ENCODE measurements around the gene HOXD8.

HOXD8 gene

DNA sequence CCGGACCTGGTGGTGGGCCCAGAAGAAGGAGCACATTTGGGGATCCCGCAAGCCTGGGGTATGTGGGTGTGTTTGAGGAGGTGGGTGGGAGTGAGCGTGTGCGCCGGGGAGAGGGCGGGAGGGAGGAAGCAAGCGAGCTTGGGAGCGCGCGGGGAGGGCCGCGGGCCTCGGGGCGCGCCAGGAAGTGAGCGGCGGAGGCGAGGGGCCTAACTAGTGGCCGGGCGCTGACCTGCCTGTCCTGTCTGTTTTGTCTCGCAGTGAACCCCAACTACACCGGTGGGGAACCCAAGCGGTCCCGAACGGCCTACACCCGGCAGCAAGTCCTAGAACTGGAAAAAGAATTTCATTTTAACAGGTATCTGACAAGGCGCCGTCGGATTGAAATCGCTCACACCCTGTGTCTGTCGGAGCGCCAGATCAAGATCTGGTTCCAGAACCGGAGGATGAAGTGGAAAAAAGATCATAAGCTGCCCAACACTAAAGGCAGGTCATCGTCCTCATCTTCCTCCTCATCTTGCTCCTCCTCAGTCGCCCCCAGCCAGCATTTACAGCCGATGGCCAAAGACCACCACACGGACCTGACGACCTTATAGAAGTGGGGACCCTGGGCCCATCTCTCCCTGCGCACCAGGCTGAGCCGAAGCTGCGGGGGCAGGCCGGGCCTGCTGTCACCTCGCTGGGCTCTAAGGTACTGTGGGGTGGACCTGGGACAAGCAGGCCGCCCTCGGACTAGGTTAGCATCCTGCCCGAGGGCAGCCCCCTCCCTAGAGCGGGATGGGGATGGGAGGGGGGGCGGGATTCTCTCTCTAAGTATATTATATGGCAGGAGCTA, 23.1 kb downstream of the HOXD8 start:
- Histone ChIP-seq H3K4me1 (ENCODE audit: control insufficient read depth, insufficient read depth, low read length, poor library complexity, severe bottlenecking) (no peaks in the 10 kb centered on the region), H3K36me3 (ENCODE audit: control insufficient read depth, insufficient read depth, low read length) (no peaks in the 10 kb centered on the region), H3K9me3 (ENCODE audit: control insufficient read depth, low read length) (no peaks in the 10 kb centered on the region), H3K27ac (ENCODE audit: low read depth, low read length, severe bottlenecking) (no peak overlapping the region), H3K4me3 (ENCODE audit: extremely low read depth, insufficient read depth, low read length, poor library complexity, severe bottlenecking) (no peak overlapping the region)
- WGBS, 2 experiments (ENCODE audit: insufficient coverage in 2 of 2): 4 to 7% methylated on average over 28 to 29 of the region's 48 CpGs

DNA sequence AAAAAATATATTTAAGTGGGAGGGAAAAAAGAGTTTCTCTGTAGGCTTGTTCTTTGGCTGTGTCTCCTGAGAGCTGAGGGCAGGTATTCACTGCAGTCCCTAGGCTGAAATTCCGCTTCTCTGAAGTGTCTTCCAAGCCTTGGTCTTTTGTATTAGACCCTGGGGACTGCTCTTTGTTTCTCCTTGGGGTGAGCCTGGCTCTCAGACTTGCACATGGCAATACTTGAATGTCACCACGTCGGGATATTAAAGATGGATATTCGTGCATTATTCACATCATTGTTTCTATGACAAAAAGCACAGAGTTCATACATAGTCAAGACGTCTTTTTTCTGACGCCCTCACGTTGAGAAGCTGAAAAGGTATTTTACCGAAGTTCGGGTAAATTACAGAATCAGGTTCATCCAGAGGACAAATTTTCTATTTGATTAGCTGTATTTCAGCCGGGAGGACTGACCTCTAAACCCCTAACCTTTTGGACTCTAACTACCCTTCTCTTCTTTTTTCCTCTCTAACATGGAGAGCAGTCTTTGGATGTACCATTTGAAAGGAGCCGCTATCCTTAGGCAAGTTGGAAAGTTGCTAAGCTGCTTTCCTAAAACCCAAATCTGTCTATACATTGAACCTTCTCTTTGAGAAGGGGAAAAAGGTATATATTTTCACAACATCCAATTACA, 25.2 kb downstream of the HOXD8 start:
- WGBS, 2 experiments (ENCODE audit: insufficient coverage in 2 of 2): 6 to 8% methylated on average over 7 to 8 of the region's 11 CpGs
- Histone ChIP-seq H3K4me1 (ENCODE audit: control insufficient read depth, insufficient read depth, low read length, poor library complexity, severe bottlenecking) (no peaks in the 10 kb centered on the region), H3K27ac (ENCODE audit: low read depth, low read length, severe bottlenecking) (no peak overlapping the region), H3K36me3 (ENCODE audit: control insufficient read depth, insufficient read depth, low read length) (no peaks in the 10 kb centered on the region), H3K9me3 (ENCODE audit: control insufficient read depth, low read length) (no peaks in the 10 kb centered on the region), H3K4me3 (ENCODE audit: extremely low read depth, insufficient read depth, low read length, poor library complexity, severe bottlenecking) (no peak overlapping the region)

DNA sequence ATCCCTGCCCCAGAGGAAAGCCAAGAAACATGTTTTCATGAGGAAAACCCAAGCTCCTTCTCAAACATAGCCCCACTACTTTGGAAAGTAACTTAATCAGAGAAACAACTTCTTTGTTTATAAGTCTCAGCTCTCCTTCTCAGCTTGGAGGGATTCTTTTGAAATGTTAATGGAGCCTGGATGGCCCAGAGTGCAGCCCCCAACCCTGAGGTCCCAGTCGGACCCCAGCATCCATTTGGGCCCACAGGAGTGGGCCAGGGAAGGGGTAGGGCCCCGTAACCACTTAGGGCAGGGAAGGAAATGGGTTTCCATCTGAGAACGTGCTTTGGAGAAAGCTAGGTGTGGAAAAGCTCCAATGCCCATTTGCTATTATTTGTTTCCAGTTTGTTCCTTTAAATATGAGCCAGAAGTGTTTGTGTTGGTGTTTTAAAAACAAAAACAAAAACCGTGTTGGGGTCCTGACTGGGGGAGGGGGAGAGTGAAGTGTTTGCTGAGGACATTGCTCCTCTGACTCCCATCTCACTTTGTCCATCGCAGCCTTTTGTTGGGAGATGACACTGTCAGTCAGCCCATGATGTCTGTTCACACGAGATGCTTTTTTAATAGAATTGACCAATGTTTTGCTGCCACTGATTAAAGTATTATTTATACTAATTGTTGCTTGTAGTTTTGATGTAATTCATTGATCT, 26.0 kb downstream of the HOXD8 start:
- WGBS, 2 experiments (ENCODE audit: insufficient coverage in 2 of 2): 0 to 4% methylated on average over 3 to 4 of the region's 6 CpGs

DNA sequence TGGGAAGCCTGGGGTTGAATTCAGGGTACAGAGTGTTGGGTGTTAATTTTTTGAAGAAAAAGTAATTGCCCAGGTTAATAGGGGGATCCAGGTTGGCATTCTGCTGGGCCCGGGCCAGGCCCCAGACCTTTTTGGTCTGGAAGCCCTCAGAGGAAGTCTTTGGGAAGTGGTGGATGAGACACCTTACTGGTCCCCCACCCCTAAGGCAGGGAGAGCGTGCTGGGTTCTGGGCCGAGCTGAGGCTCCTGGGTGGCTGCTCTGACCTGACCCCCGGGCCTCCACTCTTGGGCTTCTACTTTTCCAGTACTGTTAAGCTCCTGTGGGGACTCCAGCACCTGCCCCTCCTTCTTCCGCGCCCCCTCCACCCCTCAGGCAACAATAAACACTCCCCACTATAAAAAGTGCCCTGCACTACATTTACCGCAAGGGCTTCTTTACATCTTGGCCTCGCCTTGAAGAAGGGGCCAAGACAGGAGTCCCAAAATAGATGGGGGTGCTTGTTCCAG, 26.8 kb downstream of the HOXD8 start:
- no peak overlapping the region for H3K27ac ChIP-seq (ENCODE audit: low read depth, low read length, severe bottlenecking)
- no peaks in the 10 kb centered on the region for H3K36me3 ChIP-seq (ENCODE audit: control insufficient read depth, insufficient read depth, low read length)
- H3K4me1 ChIP-seq (ENCODE audit: control insufficient read depth, insufficient read depth, low read length, poor library complexity, severe bottlenecking): no peaks in the 10 kb centered on the region
- no peaks in the 10 kb centered on the region for H3K9me3 ChIP-seq (ENCODE audit: control insufficient read depth, low read length)
- 0 to 13% methylated on average over 3 to 4 of the region's 8 CpGs for WGBS, 2 experiments (ENCODE audit: insufficient coverage in 2 of 2)
- H3K4me3 ChIP-seq (ENCODE audit: extremely low read depth, insufficient read depth, low read length, poor library complexity, severe bottlenecking): no peak overlapping the region

More for the DNA sequence above, 26.0 kb downstream of the HOXD8 start:
- no peaks in the 10 kb centered on the region for H3K36me3 ChIP-seq (ENCODE audit: control insufficient read depth, insufficient read depth, low read length)
- no peaks in the 10 kb centered on the region for H3K9me3 ChIP-seq (ENCODE audit: control insufficient read depth, low read length)
- H3K4me3 ChIP-seq (ENCODE audit: extremely low read depth, insufficient read depth, low read length, poor library complexity, severe bottlenecking): no peak overlapping the region
- no peaks in the 10 kb centered on the region for H3K4me1 ChIP-seq (ENCODE audit: control insufficient read depth, insufficient read depth, low read length, poor library complexity, severe bottlenecking)
- H3K27ac ChIP-seq (ENCODE audit: low read depth, low read length, severe bottlenecking): no peak overlapping the region

DNA sequence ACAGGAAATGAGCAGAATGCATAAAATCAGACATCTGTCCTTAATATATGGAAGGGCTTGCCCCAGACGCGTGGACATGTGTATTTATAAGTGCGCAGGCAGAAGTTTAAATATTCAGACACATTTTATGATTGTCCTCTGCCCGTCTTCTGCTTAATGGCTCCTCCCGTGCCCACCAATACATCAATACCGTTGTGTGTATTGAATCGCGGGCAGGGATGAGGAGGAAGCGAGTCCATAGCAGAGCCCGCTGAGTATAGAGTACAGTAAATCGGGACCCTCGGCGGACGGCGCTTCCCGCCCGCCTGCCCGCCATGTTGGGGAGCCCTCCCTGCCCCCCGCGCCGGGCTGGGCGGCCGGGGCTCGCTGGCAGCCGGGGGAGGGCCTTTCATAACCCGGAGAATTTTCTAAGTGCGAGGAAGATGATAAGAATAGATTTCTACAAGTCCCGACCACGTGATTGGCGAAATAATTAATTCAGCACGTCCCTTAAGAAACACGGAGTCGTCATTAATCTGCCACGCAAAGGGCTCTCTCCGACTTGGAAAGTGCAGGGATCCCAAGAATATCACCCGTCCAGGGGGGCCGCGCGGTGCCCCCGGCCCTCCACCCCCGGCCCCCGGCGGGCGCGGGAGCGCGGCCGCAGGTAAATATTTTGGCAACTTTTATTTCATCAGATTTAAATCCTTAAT, 27.4 kb downstream of the HOXD8 start, which contains the start of gene HOXD3:
HOXD3 (plus strand) TSS at position 501 of the 692 bp plus-strand sequence. CDS start 11,808 bp downstream, outside the sequence.
- no peak within 1 kb of the TSS for H3K4me3 ChIP-seq (ENCODE audit: extremely low read depth, insufficient read depth, low read length, poor library complexity, severe bottlenecking)
- no peaks in the 10 kb centered on the region for H3K4me1 ChIP-seq (ENCODE audit: control insufficient read depth, insufficient read depth, low read length, poor library complexity, severe bottlenecking)
- H3K27ac ChIP-seq (ENCODE audit: low read depth, low read length, severe bottlenecking): peak within 1 kb of the TSS; percentile 29
- no peaks in the 10 kb centered on the region for H3K9me3 ChIP-seq (ENCODE audit: control insufficient read depth, low read length)
- WGBS, 2 experiments (ENCODE audit: insufficient coverage in 2 of 2): 2 to 3% methylated on average over 23 to 36 of the region's 48 CpGs
- H3K36me3 ChIP-seq (ENCODE audit: control insufficient read depth, insufficient read depth, low read length): no peaks in the 10 kb centered on the region

DNA sequence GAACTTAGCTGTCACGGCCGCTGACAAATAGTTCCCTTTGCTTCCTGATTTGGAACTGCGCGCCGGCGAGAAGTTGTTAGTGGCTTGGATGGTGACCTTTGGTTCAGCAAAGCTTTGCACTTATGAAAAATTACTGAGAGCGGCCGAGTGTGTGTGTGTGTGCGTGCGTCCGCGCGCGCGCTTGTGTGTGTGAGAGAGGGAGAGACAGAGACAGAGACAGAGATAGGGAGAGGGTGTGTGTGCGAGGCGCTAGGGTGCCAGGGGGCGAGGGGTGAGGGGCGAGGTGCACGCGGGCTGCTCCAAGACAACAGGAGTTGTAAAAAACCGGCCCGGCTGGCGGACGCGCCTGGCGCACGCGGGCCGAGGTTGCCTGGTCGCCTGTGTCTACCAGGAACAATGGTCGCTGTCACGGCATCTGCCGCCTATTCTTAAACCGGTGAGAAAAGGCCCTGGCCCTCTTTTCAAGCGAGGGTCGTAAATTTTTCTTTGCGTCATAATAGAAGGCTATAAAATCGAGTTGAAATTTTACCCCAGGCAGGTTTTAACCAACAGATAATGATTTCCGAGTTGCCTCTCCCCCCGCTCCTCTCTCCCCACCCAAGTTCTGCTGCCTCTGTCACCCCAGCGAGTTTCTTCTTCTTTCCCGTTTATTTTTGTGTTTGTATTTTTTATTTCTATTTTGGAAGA, 28.1 kb downstream of the HOXD8 start:
- Histone ChIP-seq H3K36me3 (ENCODE audit: control insufficient read depth, insufficient read depth, low read length) (no peaks in the 10 kb centered on the region), H3K4me3 (ENCODE audit: extremely low read depth, insufficient read depth, low read length, poor library complexity, severe bottlenecking) (no peak overlapping the region), H3K27ac (ENCODE audit: low read depth, low read length, severe bottlenecking) (no peak overlapping the region), H3K4me1 (ENCODE audit: control insufficient read depth, insufficient read depth, low read length, poor library complexity, severe bottlenecking) (no peaks in the 10 kb centered on the region), H3K9me3 (ENCODE audit: control insufficient read depth, low read length) (no peaks in the 10 kb centered on the region)
- 1% methylated on average over 27 to 35 of the region's 43 CpGs for WGBS, 2 experiments (ENCODE audit: insufficient coverage in 2 of 2)

DNA sequence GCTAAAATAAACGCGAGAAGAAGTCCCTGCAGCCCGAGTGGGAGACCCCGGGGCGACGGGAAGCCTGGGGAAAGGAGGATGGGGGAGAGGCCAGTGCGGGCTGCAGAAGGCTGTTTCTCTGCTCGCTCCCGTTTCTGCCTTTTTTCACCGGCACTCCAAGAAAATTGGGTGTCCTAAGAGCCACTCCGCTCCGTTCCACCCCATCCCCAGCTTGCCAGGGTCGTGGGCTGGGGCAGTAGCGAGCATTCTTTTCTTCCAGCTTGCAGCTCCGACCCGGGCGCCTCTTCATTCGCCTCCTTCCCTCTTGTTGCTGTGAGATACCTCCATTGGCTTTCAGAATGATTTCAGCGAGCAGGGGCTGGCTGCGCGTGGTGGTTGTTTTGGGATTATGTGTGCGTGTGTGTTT, 28.7 kb downstream of the HOXD8 start:
- Histone ChIP-seq H3K36me3 (ENCODE audit: control insufficient read depth, insufficient read depth, low read length) (no peaks in the 10 kb centered on the region), H3K27ac (ENCODE audit: low read depth, low read length, severe bottlenecking) (peak overlapping the region; percentile 29), H3K4me3 (ENCODE audit: extremely low read depth, insufficient read depth, low read length, poor library complexity, severe bottlenecking) (no peak overlapping the region), H3K9me3 (ENCODE audit: control insufficient read depth, low read length) (no peaks in the 10 kb centered on the region), H3K4me1 (ENCODE audit: control insufficient read depth, insufficient read depth, low read length, poor library complexity, severe bottlenecking) (no peaks in the 10 kb centered on the region)
- 0 to 1% methylated on average over 14 to 15 of the region's 22 CpGs for WGBS, 2 experiments (ENCODE audit: insufficient coverage in 2 of 2)

DNA sequence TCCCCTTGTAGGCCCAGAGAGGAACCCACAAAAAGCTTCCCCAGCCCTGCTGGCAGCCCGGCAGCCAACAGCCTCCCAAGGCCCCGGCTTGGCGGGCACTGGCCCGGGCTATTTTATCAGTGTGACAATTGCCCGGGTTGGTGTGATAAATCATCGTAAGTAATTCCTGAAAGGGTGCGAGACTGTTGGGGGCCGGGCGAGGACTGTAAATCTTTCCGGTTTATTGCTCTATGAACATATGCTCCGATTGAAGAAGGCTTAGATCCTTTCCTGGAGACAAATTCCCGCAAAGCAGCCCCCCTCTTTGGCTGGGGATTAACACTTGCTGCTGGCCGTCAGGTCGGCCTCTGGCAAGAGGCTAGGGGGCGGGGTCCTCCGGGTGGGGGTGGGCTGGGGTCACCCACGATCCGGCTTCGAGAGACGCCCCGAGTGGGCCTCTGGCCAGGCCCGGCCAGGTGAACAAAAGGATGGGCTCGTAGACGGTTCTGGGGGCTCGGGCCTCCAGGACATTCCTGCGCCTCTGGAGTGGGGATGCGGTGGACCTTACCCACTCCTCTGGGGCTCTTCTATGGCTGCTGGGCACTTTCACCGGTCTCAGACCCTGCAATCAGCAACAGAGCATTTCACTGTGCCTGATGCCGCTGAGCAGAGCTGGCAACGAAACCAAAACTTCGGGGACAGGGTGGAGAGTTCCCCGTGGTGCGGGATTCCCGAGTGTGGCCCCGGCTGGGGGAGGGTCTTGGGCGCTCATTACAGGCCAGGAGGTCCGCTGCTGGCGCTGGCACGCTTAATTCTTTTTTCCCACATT, 29.6 kb downstream of the HOXD8 start:
- no peaks in the 10 kb centered on the region for H3K4me1 ChIP-seq (ENCODE audit: control insufficient read depth, insufficient read depth, low read length, poor library complexity, severe bottlenecking)
- 2% methylated on average over 22 to 23 of the region's 39 CpGs for WGBS, 2 experiments (ENCODE audit: insufficient coverage in 2 of 2)
- no peaks in the 10 kb centered on the region for H3K9me3 ChIP-seq (ENCODE audit: control insufficient read depth, low read length)
- no peaks in the 10 kb centered on the region for H3K36me3 ChIP-seq (ENCODE audit: control insufficient read depth, insufficient read depth, low read length)
- no peak overlapping the region for H3K27ac ChIP-seq (ENCODE audit: low read depth, low read length, severe bottlenecking)
- no peak overlapping the region for H3K4me3 ChIP-seq (ENCODE audit: extremely low read depth, insufficient read depth, low read length, poor library complexity, severe bottlenecking)

DNA sequence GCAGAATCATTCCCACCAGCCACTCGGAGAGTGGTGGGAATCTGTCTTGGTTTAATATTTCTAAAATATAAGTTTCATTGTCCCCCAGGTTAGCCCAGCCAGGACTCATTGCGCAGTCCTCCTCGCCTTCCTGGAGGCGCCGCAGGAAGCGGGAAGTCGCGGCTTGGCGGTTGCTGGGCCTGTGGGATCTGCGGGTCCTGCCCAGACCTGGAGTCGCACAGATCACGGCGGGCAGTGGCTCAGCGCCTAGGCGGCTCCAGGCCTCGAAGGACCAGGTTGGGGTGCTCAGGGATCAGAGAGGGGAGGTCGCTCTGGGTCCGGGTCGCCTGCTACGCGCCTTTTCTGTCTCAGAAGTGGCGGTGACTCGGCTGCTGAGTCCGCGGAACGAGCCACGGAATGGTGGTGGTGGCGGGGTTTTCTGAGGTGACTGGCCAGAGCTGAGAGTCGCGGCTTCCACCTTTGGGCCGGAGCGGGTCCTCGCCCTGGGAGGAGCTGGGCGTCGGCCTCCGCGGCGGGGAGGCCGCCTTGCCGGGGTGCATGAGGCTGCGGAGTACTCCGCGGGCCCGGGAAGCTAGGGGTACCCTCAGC, 30.3 kb downstream of the HOXD8 start:
- no peaks in the 10 kb centered on the region for H3K36me3 ChIP-seq (ENCODE audit: control insufficient read depth, insufficient read depth, low read length)
- no peak overlapping the region for H3K27ac ChIP-seq (ENCODE audit: low read depth, low read length, severe bottlenecking)
- no peak overlapping the region for H3K4me3 ChIP-seq (ENCODE audit: extremely low read depth, insufficient read depth, low read length, poor library complexity, severe bottlenecking)
- H3K4me1 ChIP-seq (ENCODE audit: control insufficient read depth, insufficient read depth, low read length, poor library complexity, severe bottlenecking): no peaks in the 10 kb centered on the region
- H3K9me3 ChIP-seq (ENCODE audit: control insufficient read depth, low read length): no peaks in the 10 kb centered on the region
- WGBS, 2 experiments (ENCODE audit: insufficient coverage in 2 of 2): 1 to 2% methylated on average over 28 to 41 of the region's 44 CpGs

Data from mesodermal cell (in vitro differentiated cells).